HG02571 (cell line): ENCODE results near the gene TUT4.

ENCODE experiments used
- ATAC-seq: cut with Tn5 transposase; IDR thresholded peaks from one replicate; pipeline ENCODE4 v1.9.1; 2021; ENCODE audit warnings: mild to moderate bottlenecking, moderate library complexity; ENCODE audit not compliant: unreplicated experiment

TUT4 gene

DNA sequence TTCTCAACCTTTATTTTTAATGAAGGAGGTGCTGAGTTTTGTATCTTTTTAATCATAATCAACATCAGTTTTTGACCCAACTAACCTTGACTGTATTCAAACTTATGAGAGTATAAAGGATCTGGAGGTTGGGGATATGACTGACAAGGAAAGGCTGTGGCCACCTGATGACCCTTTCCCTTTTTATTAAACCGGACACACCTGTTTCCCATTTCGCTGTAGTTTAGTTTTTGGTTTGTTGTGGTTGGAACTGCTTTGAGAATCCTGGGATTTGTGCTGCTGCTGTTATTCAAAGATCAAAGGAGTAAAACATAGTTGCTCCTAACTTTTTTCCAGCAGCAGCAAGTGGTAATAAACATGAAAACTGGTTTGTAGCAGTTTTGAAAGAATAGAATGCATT lies 136.1 kb downstream of the TUT4 start:
- ATAC-seq, result no peak

GRCh38 chr1:52414942-52415341 lies 137.9 kb downstream of the TUT4 start:
- no peak for ATAC-seq

- ATAC-seq, result no peak
Measured at GRCh38 chr1:52413410-52413989, 139.4 kb downstream of the TUT4 start.

GRCh38 chr1:52404975-52405338 lies 147.9 kb downstream of the TUT4 start:
- no peak for ATAC-seq

- peak; percentile 90 for ATAC-seq
Measured at GRCh38 chr1:52404116-52404974, 148.5 kb downstream of the TUT4 start, which contains the start of the genes ORC1 and PRPF38A. TSS of gene ORC1 (minus strand) at chr1:52404423. CDS start at chr1:52402223, 2,200 bp downstream. TSS of gene PRPF38A (plus strand) at chr1:52404602. CDS start at chr1:52404750, 148 bp downstream.

DNA sequence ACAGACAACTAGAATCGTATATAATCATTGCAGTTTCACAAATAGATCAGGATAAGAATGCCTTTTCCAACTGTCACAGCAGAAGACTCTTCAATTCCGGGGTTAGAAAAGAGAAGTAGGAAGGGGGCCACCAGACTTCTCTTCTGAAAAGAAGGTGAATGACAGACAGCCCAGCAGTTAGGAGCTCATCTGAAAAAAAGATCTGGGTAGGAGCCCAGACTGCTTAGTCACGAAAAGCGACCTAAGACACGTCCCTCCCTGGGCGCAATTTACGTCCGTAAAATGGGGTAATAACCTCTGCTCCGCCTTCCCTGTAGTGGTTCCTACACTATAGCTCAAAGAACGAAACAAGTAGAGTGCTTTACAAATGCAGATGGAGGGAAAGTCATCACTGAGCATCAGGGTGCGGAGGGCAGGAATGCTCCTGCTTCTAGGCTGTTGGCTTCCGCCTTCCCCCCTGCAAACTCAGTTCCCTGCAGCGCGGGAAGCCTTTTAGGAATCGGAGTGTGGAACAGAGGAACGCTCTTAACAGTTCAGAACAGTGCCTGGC lies 149.3 kb downstream of the TUT4 start:
- ATAC-seq, result peak; percentile 29

DNA sequence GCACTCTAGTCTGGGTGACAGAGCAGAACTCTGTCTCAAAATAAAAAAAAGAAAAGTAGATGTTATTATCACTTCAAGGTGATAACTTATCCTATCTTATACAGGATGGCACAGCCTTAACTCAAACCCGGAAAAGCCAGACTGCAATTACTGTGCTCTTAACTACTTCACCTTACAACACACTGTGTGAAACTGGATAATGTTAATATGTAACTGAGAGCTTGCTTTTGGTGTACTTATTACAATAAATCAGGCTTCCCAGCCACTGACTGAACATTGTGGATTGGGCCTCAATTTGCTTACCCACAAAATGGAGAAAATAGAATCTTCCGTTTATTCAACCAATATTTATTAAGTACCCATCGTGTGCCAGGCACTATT lies 150.0 kb downstream of the TUT4 start:
- ATAC-seq, result no peak

- no peak for ATAC-seq
Measured at GRCh38 chr1:52400131-52400530, 152.8 kb downstream of the TUT4 start.

- ATAC-seq, result no peak
Measured at GRCh38 chr1:52399629-52400028, 153.3 kb downstream of the TUT4 start.

DNA sequence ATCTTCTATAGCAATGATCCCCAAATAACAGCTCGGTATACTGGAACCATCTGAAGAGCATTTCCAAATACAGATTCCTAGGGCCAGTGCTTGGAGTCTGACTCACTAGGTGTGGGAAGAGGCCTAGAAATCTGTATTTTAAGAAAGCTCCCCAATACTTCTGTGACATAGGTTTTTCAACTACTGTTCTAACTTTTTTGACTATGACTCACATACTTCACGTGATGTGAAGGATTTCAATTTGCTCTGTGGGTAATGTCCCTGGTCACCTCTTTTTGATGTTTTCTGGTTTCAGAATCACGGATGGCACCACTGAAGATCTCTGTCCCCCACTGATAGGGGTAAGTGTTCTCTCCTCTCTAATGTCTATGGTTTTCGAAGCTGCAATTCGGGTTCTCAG lies 159.7 kb downstream of the TUT4 start:
- ATAC-seq, result no peak

GRCh38 chr1:52386458-52386857 lies 166.4 kb downstream of the TUT4 start:
- no peak for ATAC-seq

DNA sequence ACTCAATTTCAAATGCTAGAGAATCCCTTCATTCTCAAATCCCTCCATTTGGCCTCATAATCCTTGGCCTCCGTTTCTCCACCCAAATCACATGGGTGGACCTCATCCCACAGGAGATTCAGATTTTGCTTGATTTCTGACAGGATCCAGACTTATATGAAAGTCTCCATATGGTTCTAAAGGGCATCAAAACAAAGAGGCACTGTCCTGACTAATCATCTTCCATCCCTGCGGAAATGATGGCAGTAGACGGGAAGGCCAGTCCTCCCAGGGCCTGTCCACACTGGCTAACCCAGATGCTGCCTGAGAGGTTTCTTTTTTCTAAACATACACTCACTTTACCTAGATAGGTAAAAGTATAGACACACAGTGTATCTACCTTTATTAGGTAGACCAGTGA lies 167.5 kb downstream of the TUT4 start:
- ATAC-seq, result no peak
